ENCODE measurements around the gene GLIPR1. TPM values are rescaled to one million over a fixed set of nuclear protein-coding genes. Genes with fewer than 3 reads are reported as not detected.
"Not testable (repeated sequence)": the region's sequence is repeated elsewhere in the genome, so short reads cannot be mapped to it uniquely, and the experiment has no call there.

The GLIPR1 gene
- total RNA-seq, 4 donors from 2014 or later, result 3.0 to 8.0 (median 5.0) TPM

DNA sequence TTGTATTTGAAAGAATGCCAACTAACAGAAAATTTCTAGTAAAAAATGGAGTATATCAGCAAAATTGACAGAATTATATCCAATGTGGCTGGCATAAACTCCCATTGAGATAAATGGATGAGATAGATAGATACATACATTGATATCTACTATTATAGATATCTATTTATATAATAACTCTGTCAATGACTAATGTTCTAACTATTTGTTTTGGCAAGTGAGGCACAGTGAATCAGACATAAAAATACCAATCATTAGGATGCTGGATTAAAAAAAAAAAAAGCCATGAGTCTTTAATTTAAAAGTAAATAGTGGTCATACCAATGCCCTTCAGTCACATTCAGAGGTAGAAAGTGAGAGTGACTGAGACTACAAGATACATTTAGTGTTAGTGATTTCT, 33.7 kb upstream of the GLIPR1 start:
- intact Hi-C loops (cut with DNase I), result no loop called here
- Histone ChIP-seq H3K27me3 (peaks cover 0 to 2% (median 0%) of the 10 kb centered on the region in 4 donors), H3K4me1 (no peaks in the 10 kb centered on the region), H3K36me3 (no peaks in the 10 kb centered on the region), H3K27ac (no peak overlapping the region), H3K4me3 (no peak overlapping the region), H3K9me3 (no peaks in the 10 kb centered on the region)
- no peak for TF ChIP-seq POLR2A (IDR thresholded peaks at IDR 0.05)
- TF ChIP-seq, protein P1, sequence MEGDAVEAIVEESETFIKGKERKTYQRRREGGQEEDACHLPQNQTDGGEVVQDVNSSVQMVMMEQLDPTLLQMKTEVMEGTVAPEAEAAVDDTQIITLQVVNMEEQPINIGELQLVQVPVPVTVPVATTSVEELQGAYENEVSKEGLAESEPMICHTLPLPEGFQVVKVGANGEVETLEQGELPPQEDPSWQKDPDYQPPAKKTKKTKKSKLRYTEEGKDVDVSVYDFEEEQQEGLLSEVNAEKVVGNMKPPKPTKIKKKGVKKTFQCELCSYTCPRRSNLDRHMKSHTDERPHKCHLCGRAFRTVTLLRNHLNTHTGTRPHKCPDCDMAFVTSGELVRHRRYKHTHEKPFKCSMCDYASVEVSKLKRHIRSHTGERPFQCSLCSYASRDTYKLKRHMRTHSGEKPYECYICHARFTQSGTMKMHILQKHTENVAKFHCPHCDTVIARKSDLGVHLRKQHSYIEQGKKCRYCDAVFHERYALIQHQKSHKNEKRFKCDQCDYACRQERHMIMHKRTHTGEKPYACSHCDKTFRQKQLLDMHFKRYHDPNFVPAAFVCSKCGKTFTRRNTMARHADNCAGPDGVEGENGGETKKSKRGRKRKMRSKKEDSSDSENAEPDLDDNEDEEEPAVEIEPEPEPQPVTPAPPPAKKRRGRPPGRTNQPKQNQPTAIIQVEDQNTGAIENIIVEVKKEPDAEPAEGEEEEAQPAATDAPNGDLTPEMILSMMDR (IDR thresholded peaks at IDR 0.05), result no peak
- DNase-seq, result no peak

DNA sequence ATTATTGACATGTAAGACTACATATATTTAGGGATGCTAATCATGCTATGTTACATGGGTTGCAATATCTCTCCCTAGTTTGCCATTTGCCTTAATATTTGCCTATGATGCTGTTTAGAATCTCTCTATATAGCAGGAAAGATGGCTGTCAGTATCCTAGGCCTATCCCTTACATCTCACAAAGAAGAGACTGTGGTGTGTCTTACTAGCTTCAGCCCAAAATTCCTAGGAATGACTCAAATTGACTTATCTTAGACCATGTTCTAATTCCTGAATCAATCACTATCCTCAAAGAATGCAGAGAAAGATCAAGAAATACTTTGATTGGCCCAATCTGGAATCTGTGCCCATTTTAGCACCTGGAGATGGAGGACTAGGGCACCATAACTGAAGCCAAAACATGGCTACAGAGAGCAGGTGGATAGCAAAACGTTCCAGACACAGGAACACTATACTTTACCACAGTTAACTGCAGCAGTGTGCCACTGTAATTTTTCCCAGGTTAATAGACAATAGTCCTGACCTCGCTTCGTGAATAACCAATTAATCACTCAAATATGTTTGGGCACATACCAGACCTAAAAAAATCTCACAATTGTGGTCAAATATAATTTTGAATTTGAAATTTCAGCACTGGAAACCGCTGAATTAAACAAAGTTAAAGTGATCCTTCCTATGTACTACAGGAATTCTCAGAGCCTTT, 32.7 kb upstream of the GLIPR1 start:
- no peaks in the 10 kb centered on the region for H3K9me3 ChIP-seq
- no peaks in the 10 kb centered on the region for H3K36me3 ChIP-seq
- no peak overlapping the region for H3K27ac ChIP-seq
- no peak overlapping the region for H3K4me3 ChIP-seq
- no peaks in the 10 kb centered on the region for H3K4me1 ChIP-seq
- no peak for DNase-seq
- TF ChIP-seq, protein P1 (IDR thresholded peaks at IDR 0.05), result no peak
- no peak for TF ChIP-seq POLR2A (IDR thresholded peaks at IDR 0.05)
- intact Hi-C loops (cut with DNase I), result no loop called here
- WGBS, 2 donors, result 32 to 49% methylated on average over 4 of the region's 4 CpGs
- no peaks in the 10 kb centered on the region for H3K27me3 ChIP-seq

DNA sequence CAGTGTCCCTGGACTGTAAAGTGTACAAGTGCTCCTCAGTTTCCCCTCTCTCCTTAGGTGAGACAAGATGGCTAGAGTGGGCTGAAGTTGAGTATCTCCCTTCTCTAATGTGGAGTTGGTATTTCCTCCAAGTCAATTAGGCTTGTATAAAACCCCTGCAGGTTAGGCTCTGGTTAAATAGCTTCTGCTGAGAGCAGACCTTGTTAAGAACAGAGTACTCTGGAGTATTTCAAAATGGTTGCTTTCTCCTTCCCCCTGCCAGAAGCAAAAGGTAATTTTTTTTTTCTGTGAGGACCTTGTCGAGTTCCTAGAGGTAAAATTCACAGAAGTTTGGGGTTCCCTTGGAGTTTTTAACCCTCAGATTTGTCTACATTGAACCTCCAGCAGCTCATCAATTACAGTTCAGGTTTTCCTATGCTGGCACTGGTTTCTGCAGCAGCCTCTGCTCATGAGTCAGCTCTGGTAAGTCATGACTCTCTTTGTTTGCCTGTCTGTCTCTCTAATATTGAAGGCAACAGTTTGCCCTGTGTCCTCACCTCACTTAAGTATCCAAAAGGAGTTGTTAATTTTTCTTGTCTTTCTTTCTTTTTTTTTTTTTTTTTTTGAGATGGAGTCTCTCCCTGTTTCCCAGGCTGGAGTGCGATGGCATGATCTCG, 27.8 kb upstream of the GLIPR1 start:
- 59 to 74% methylated on average over 2 to 3 of the region's 3 CpGs for WGBS, 2 donors
- H3K4me3 ChIP-seq, result no peak overlapping the region
- H3K36me3 ChIP-seq, result no peaks in the 10 kb centered on the region
- no peaks in the 10 kb centered on the region for H3K4me1 ChIP-seq
- intact Hi-C loops (cut with DNase I), result no loop called here
- TF ChIP-seq, protein P1 (IDR thresholded peaks at IDR 0.05), result no peak
- TF ChIP-seq POLR2A (IDR thresholded peaks at IDR 0.05), result no peak
- peaks cover 0 to 3% (median 0%) of the 10 kb centered on the region in 3 donors for H3K9me3 ChIP-seq
- no peaks in the 10 kb centered on the region for H3K27me3 ChIP-seq
- H3K27ac ChIP-seq, result no peak overlapping the region
- no peak for DNase-seq

DNA sequence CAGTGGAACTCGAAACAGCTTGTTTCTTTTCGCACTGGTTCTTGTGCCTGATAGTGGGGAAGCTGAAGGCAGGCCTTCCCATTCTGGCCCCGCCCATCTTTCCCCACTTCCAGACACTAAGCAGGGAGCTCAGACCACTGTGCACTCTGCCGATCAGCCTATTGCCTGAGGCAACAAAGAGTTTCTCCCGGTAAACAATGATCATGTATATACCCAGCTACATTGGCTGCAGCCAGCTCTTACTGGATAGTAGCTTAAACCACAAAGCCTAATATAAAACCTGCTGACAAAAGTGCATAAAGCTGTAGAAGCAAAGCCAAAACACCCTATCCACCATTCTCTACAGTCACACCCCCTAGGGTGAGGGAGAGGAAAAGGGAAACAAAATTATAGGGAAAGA, 24.7 kb upstream of the GLIPR1 start:
- intact Hi-C loops (cut with DNase I), result no loop called here
- no peak for DNase-seq
- no peaks in the 10 kb centered on the region for H3K27me3 ChIP-seq
- no peaks in the 10 kb centered on the region for H3K4me1 ChIP-seq
- H3K4me3 ChIP-seq, result no peak overlapping the region
- no peaks in the 10 kb centered on the region for H3K36me3 ChIP-seq
- peaks cover 0 to 16% (median 0%) of the 10 kb centered on the region in 3 donors for H3K9me3 ChIP-seq
- TF ChIP-seq, protein P1 (IDR thresholded peaks at IDR 0.05), result no peak
- no peak for TF ChIP-seq POLR2A (IDR thresholded peaks at IDR 0.05)
- WGBS, 2 donors, result 69 to 77% methylated on average over 5 of the region's 5 CpGs
- no peak overlapping the region for H3K27ac ChIP-seq

DNA sequence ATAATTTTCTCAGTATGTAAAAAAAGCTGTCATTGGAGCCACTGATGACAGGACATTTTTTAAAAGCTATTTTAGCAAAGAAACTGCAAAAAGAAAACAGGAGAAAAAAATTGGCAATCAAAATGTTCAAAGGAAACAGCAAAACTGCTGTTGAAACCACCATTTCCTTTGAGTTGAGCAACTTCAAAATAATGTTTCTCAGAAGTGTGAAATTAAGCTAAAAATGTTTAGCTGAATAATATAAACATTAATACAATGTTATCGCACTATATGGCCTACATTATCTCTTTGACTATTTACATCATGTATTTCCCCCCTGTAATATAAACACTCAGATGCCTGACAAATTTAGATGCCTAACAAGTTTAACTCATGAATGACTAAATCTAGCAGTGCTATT, 23.4 kb upstream of the GLIPR1 start:
- no peaks in the 10 kb centered on the region for H3K27me3 ChIP-seq
- DNase-seq, result no peak
- H3K9me3 ChIP-seq, result peaks cover 0 to 16% (median 0%) of the 10 kb centered on the region in 3 donors
- TF ChIP-seq, protein P1 (IDR thresholded peaks at IDR 0.05), result no peak
- no peak for TF ChIP-seq POLR2A (IDR thresholded peaks at IDR 0.05)
- 45 to 48% methylated on average over 1 of the region's 1 CpG for WGBS, 2 donors
- no peak overlapping the region for H3K4me3 ChIP-seq
- H3K36me3 ChIP-seq, result no peaks in the 10 kb centered on the region
- H3K4me1 ChIP-seq, result no peaks in the 10 kb centered on the region
- no peak overlapping the region for H3K27ac ChIP-seq
- intact Hi-C loops (cut with DNase I), result no loop called here

DNA sequence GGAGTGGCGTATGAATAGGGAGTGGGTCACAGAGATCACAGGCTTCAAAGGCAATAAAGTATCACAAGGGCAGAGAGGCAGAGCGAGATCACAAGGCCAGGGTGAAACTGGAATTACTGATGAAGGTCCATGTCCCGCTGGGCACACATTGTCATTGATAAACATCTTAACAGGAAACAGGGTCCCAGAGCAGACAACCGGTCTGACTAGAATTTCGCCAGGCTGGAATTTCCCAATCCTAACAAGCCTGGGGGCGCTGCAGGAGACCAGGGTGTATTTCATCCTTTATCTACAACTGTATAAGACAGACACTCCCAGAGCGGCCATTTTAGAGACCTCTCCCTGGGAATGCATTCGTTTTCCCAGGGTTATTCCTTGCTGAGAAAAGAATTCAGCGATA, 22.7 kb upstream of the GLIPR1 start:
- H3K36me3 ChIP-seq; H3K4me3 ChIP-seq; intact Hi-C loops (cut with DNase I); H3K27me3 ChIP-seq; H3K27ac ChIP-seq; H3K4me1 ChIP-seq; DNase-seq: not testable (repeated sequence)
- 67 to 68% methylated on average over 6 to 9 of the region's 9 CpGs for WGBS, 2 donors
- peaks cover 0 to 16% (median 0%) of the 10 kb centered on the region in 3 donors for H3K9me3 ChIP-seq

All from esophagus squamous epithelium (tissue), 5 donors.